Rectal smooth muscle tissue (tissue), 1 donor: ENCODE data around the gene CRIM1.

Source experiments
- H3K27ac ChIP-seq: one replicate; pipeline ENCODE4 v1.7.0; 2013; ENCODE audit warnings: low read depth, low read length, inconsistent platforms
- H3K27me3 ChIP-seq: one replicate; pipeline ENCODE4 v1.7.0; 2013; ENCODE audit warnings: low read length; ENCODE audit not compliant: control insufficient read depth, insufficient read depth
- H3K36me3 ChIP-seq: one replicate; pipeline ENCODE4 v1.7.0; 2013; ENCODE audit warnings: low read length; ENCODE audit not compliant: control insufficient read depth, insufficient read depth
- H3K4me1 ChIP-seq: one replicate; pipeline ENCODE4 v1.7.0; 2013; ENCODE audit warnings: low read length; ENCODE audit not compliant: control insufficient read depth, insufficient read depth
- H3K4me3 ChIP-seq: one replicate; pipeline ENCODE4 v1.7.0; 2013; ENCODE audit warnings: low read length
- H3K9ac ChIP-seq: one replicate; pipeline ENCODE4 v1.7.0; 2013; ENCODE audit warnings: low read length

The CRIM1 gene

DNA sequence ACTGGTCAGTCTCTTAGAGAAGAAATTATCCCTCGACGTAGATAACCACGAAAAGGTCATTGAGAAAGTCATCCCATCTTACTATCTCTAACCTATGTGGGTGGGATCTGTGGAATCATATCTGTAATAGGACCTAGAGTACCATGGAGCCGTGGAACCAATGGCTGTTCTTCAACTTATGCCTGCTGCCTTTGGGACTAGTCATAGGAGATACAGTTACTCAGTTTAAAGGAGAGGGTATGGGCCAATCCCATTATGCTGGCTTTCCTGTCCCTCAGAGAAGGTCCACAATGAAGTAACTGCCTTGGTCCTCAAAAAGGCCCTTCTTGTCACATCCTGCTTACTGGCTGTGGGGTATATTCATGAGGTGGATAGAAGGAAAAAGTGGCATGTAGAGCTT is 164.9 kb downstream of the CRIM1 start:
- Histone ChIP-seq H3K4me1 (no peaks in the 10 kb centered on the region), H3K27me3 (no peaks in the 10 kb centered on the region), H3K36me3 (peaks cover 9% of the 10 kb centered on the region), H3K9ac (no peak overlapping the region), H3K27ac (no peak overlapping the region), H3K4me3 (no peak overlapping the region)

GRCh38 chr2:36523153-36523552 is 167.6 kb downstream of the CRIM1 start:
- Histone ChIP-seq H3K4me3 (no peak overlapping the region), H3K4me1 (no peaks in the 10 kb centered on the region), H3K9ac (no peak overlapping the region), H3K36me3 (peaks cover 7% of the 10 kb centered on the region), H3K27ac (no peak overlapping the region), H3K27me3 (no peaks in the 10 kb centered on the region)

- H3K9ac ChIP-seq, result no peak overlapping the region
- H3K27ac ChIP-seq, result no peak overlapping the region
- no peaks in the 10 kb centered on the region for H3K4me1 ChIP-seq
- peaks cover 4% of the 10 kb centered on the region for H3K36me3 ChIP-seq
- H3K4me3 ChIP-seq, result no peak overlapping the region
- H3K27me3 ChIP-seq, result no peaks in the 10 kb centered on the region
Observed at GRCh38 chr2:36525245-36525644, 169.7 kb downstream of the CRIM1 start.

DNA sequence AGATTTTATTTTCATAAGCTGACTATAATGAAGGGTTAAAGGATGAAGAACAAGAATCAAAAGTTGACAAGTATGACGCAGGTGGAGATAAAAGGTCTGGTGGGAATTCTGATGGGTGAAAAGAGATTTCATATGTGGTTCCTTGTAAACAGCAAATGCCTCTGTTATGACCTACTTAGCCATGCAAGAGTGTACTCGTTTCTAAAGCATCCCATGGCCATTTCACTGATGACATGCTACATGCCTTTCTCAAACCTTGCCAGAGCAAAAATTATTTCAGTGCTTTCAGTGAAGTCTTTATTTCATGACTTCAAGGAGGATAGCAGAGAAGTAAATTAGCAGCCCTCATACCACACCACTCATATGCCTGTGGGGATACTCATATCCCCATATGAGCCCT is 170.6 kb downstream of the CRIM1 start:
- Histone ChIP-seq H3K9ac (no peak overlapping the region), H3K36me3 (no peaks in the 10 kb centered on the region), H3K27me3 (no peaks in the 10 kb centered on the region), H3K4me1 (no peaks in the 10 kb centered on the region), H3K27ac (no peak overlapping the region), H3K4me3 (no peak overlapping the region)

- no peak overlapping the region for H3K9ac ChIP-seq
- H3K4me1 ChIP-seq, result no peaks in the 10 kb centered on the region
- no peaks in the 10 kb centered on the region for H3K27me3 ChIP-seq
- H3K27ac ChIP-seq, result no peak overlapping the region
- H3K36me3 ChIP-seq, result no peaks in the 10 kb centered on the region
- no peak overlapping the region for H3K4me3 ChIP-seq
Observed at GRCh38 chr2:36528274-36528673, 172.7 kb downstream of the CRIM1 start.

DNA sequence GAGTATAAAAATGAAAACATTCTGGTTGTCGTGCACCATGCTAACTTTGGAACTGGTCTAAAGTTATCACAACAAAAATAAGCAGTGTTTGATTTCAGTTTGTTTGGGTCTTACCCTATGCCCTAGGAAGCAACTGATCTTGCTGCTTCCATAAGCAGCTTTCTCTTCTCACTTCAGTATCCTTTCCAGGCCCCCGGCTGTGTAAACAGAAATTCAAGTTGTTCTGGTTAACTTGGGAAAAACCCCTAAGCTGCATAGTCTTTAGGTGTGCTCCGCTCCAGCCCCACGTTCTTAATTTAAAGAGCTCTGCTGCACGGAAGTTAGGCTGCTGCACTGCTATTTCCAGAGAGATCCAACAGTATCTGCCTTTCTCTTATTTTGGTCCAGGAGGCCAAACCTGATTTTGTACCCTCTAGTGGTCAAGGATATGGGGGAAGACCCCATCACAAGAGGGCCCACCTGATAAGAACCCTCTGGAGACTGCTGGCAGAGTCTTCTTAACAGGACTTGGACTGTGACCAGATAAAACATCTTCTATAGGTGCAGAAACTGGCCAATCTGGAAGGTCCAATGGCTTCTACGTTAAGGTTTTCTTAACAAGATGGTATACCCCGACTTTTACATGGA is 173.3 kb downstream of the CRIM1 start:
- no peaks in the 10 kb centered on the region for H3K4me1 ChIP-seq
- H3K27ac ChIP-seq, result no peak overlapping the region
- no peaks in the 10 kb centered on the region for H3K27me3 ChIP-seq
- no peak overlapping the region for H3K4me3 ChIP-seq
- H3K9ac ChIP-seq, result no peak overlapping the region
- H3K36me3 ChIP-seq, result no peaks in the 10 kb centered on the region

DNA sequence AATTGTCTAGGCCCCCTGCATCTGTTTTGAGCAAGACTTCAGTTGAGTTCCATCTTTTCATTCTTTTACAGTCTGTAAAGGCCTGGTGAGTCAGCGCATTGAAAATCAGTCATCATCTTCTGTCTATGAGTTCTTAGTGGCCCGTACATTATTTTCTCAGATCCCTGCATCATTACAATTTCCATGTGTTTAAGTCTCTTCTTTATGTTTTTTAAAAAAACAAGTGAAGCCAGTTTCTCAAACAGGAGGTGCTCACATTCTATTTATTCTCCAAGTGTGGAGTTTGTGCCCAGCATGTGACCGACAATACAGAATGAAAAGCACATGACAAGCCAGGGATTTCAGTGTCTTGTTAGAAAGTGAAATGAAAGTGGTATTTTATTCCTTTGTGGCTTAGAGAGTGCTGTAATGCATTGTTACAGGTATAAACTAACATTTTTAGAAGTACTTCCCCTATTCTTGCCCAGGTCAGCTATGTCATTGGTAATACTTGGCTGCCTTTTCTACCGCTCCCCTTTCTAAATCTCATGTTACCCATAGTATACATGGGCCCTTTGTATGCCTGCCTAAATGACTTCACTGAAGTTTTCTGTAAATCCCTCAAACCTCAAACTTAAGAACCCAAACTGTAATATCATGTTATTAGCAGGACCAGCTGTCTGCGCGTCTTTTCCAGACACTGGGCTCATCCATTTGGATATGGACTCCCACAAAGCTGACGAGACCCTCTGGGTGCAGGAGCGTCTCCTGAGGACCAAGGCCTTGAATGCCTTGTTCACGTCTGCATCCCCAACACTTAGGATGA is 174.8 kb downstream of the CRIM1 start:
- no peaks in the 10 kb centered on the region for H3K27me3 ChIP-seq
- no peak overlapping the region for H3K27ac ChIP-seq
- no peaks in the 10 kb centered on the region for H3K4me1 ChIP-seq
- H3K4me3 ChIP-seq, result no peak overlapping the region
- H3K9ac ChIP-seq, result no peak overlapping the region
- H3K36me3 ChIP-seq, result no peaks in the 10 kb centered on the region

GRCh38 chr2:36530983-36531354 is 175.4 kb downstream of the CRIM1 start:
- no peak overlapping the region for H3K27ac ChIP-seq
- no peaks in the 10 kb centered on the region for H3K4me1 ChIP-seq
- no peak overlapping the region for H3K4me3 ChIP-seq
- H3K9ac ChIP-seq, result no peak overlapping the region
- H3K27me3 ChIP-seq, result no peaks in the 10 kb centered on the region
- no peaks in the 10 kb centered on the region for H3K36me3 ChIP-seq

GRCh38 chr2:36534275-36534799 is 178.8 kb downstream of the CRIM1 start:
- no peak overlapping the region for H3K4me3 ChIP-seq
- H3K27me3 ChIP-seq, result no peaks in the 10 kb centered on the region
- no peak overlapping the region for H3K27ac ChIP-seq
- no peaks in the 10 kb centered on the region for H3K4me1 ChIP-seq
- H3K36me3 ChIP-seq, result peaks cover 4% of the 10 kb centered on the region
- H3K9ac ChIP-seq, result no peak overlapping the region

DNA sequence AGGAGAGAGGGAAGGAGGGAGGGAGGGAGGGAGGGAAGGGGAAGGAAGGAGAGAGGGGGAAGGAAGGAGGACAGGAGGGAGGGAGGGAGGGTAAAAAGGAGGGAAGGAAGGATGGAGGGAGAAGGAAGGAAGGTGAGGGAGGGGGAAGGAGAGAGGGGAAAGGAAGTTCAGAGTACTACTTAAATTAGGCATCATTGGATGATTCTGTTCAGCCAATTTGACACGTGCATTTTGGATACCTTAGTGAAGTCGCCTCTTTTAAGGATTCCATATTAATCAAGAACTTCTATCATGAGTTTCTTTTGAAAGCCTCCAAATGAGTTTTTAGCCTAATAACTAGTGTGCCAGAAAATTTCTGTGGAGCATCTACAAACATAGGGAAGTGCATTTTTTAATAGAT is 179.5 kb downstream of the CRIM1 start:
- Histone ChIP-seq H3K9ac (no peak overlapping the region), H3K36me3 (peaks cover 4% of the 10 kb centered on the region), H3K27ac (no peak overlapping the region), H3K4me3 (no peak overlapping the region), H3K27me3 (no peaks in the 10 kb centered on the region), H3K4me1 (no peaks in the 10 kb centered on the region)

DNA sequence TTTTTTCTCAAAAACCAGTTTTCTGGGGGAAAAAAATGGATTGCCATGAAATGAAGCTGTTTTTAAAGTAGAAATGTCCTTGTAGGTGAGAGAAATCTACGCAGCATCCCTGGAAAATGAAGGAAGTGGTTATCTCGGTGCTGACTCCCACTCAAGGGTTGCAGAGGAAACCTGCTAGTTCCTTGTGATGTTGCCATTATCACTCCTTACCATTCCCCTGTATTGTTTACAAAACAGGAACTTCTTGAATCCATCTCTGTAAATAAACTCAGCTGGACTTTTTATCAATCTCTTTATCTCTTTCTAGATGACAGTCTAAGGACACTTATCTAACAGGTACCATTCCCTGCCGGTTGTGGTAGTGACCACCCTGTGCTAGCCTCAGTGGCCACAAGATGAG is 181.2 kb downstream of the CRIM1 start:
- no peaks in the 10 kb centered on the region for H3K4me1 ChIP-seq
- peaks cover 4% of the 10 kb centered on the region for H3K36me3 ChIP-seq
- no peak overlapping the region for H3K27ac ChIP-seq
- H3K27me3 ChIP-seq, result no peaks in the 10 kb centered on the region
- H3K9ac ChIP-seq, result no peak overlapping the region
- no peak overlapping the region for H3K4me3 ChIP-seq

- Histone ChIP-seq H3K9ac (no peak overlapping the region), H3K27ac (no peak overlapping the region), H3K4me1 (no peaks in the 10 kb centered on the region), H3K4me3 (no peak overlapping the region), H3K27me3 (no peaks in the 10 kb centered on the region), H3K36me3 (peaks cover 8% of the 10 kb centered on the region)
Observed at GRCh38 chr2:36538335-36538734, 182.8 kb downstream of the CRIM1 start.

DNA sequence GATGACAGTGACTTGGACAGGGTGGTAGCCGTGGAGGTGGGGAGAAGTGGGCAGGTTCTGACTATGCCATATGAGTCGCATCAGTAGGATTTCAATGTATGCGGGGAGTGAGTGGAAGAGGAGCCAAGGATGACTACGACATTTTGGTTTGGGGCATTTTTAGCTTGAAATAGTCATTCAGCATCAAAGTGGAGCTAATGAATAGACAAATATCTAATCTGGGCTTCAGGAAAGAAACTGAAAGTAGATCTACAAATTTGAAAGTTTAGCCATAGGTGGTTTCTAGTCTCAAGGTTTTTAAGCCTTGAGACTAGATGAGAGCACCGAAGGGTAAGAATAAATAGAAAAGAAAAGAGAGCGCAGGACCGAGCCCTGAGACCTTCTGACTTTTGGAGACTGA is 184.1 kb downstream of the CRIM1 start:
- H3K27ac ChIP-seq, result no peak overlapping the region
- H3K4me1 ChIP-seq, result no peaks in the 10 kb centered on the region
- peaks cover 8% of the 10 kb centered on the region for H3K36me3 ChIP-seq
- H3K4me3 ChIP-seq, result no peak overlapping the region
- H3K27me3 ChIP-seq, result no peaks in the 10 kb centered on the region
- no peak overlapping the region for H3K9ac ChIP-seq
